B cell (primary cell): ENCODE results near the gene PYGM. TPM values are rescaled to one million over a fixed set of nuclear protein-coding genes. Genes with fewer than 3 reads are reported as not detected.

Experiments used
- ATAC-seq: fragments of 200-7000 bp; cut with Tn5 transposase; one replicate; pipeline ENCODE4 v1.10.0; 2021; ENCODE audit warnings: low read depth, mild to moderate bottlenecking, moderate number of reproducible peaks, moderate library complexity
- CTCF ChIA-PET: fragments of 350-600 bp; sonication (Branson Sonifier 250); formaldehyde crosslinking; loops from one replicate; lab custom pipeline; 2021; ENCODE audit warnings: antibody characterized with exemption, inconsistent platforms; lab: Charles Lee
- POLR2A ChIA-PET: fragments of 350-600 bp; sonication (Branson Sonifier 250); formaldehyde crosslinking; loops from one replicate; lab custom pipeline; 2021; ENCODE audit warnings: antibody characterized with exemption; lab: Charles Lee
- DNase-seq: peaks from one replicate; pipeline ENCODE4 v3.0.0; 2013
- H2AFZ ChIP-seq: 2 replicates; pipeline ENCODE4 v1.6.1; 2012; ENCODE audit warnings: mild to moderate bottlenecking, low read depth, low read length; ENCODE audit not compliant: insufficient read depth, poor library complexity, severe bottlenecking
- H3K27ac ChIP-seq, 2 donors: 1 replicate in 1 of 2; 2 replicates in 1 of 2; pipeline ENCODE4 v1.5.1; 2012 to 2013; ENCODE audit warnings: low read length in 2 of 2, mild to moderate bottlenecking in 2 of 2, moderate library complexity in 1 of 2
- H3K27me3 ChIP-seq, 4 experiments: fragments of 200-600 bp in 1 of 4; sonication (generic) in 1 of 4; replicated peaks in 1 of 4; 1 replicate in 2 of 4; 2 replicates in 2 of 4; pipeline versions ENCODE4 v1.6.1 to v1.7.0; 2013 to 2016; ENCODE audit warnings: low read length in 3 of 4, mild to moderate bottlenecking in 2 of 4, mixed read lengths in 1 of 4, moderate library complexity in 1 of 4; ENCODE audit not compliant: insufficient read depth in 4 of 4, control insufficient read depth in 3 of 4; ENCODE audit errors: control extremely low read depth in 1 of 4
- H3K36me3 ChIP-seq, 2 experiments: replicated peaks in 1 of 2; 1 replicate in 1 of 2; 2 replicates in 1 of 2; pipeline versions ENCODE4 v1.6.1 to v1.7.1; 2013; ENCODE audit warnings: low read length in 1 of 2; ENCODE audit not compliant: insufficient read depth in 2 of 2, control insufficient read depth in 1 of 2; ENCODE audit errors: control extremely low read depth in 1 of 2, extremely low read depth in 1 of 2
- H3K4me1 ChIP-seq, 2 donors: fragments of 200-600 bp in 1 of 2; sonication (generic) in 1 of 2; 1 replicate in 1 of 2; 2 replicates in 1 of 2; pipeline versions ENCODE4 v1.5.1 to v1.6.1; 2013 to 2017; ENCODE audit warnings: low read length in 2 of 2; ENCODE audit not compliant: control insufficient read depth in 2 of 2, insufficient read depth in 2 of 2
- H3K4me2 ChIP-seq: replicated peaks from 2 replicates; pipeline ENCODE3; 2012; ENCODE audit warnings: mild to moderate bottlenecking, low read depth, low read length; ENCODE audit not compliant: poor library complexity, severe bottlenecking
- H3K4me3 ChIP-seq, 5 experiments: fragments of 200-600 bp in 1 of 5; sonication (generic) in 1 of 5; 1 replicate in 3 of 5; 2 replicates in 2 of 5; pipeline versions ENCODE4 v1.5.1 to v1.7.0; 2011 to 2016; ENCODE audit warnings: low read length in 4 of 5, mild to moderate bottlenecking in 4 of 5, low read depth in 2 of 5, control low read depth in 1 of 5, moderate library complexity in 1 of 5; ENCODE audit not compliant: insufficient read depth in 1 of 5; ENCODE audit errors: control extremely low read depth in 1 of 5, extremely low read depth in 1 of 5
- H3K79me2 ChIP-seq: fragments of 200-600 bp; sonication (generic); one replicate; pipeline ENCODE4 v1.6.0; 2016; ENCODE audit warnings: low read length; ENCODE audit not compliant: control insufficient read depth, insufficient read depth
- H3K9ac ChIP-seq: fragments of 200-600 bp; sonication (generic); 2 replicates; pipeline ENCODE4 v1.6.1; 2017; ENCODE audit warnings: mild to moderate bottlenecking, low read length, moderate library complexity
- H3K9me3 ChIP-seq, 3 donors: one replicate each; pipeline versions ENCODE4 v1.6.1 to v1.7.1; 2013; ENCODE audit warnings: low read length in 2 of 3; ENCODE audit not compliant: control insufficient read depth in 2 of 3, insufficient read depth in 1 of 3; ENCODE audit errors: control extremely low read depth in 1 of 3
- H4K20me1 ChIP-seq: 2 replicates; pipeline ENCODE4 v1.6.0; 2012; ENCODE audit warnings: mild to moderate bottlenecking, low read length; ENCODE audit not compliant: insufficient read depth, control insufficient read depth, poor library complexity, severe bottlenecking
- H3K27ac Mint-ChIP-seq: one replicate; pipeline ENCODE4 v1.8.0; 2021; ENCODE audit warnings: mixed read lengths
- H3K27me3 Mint-ChIP-seq: one replicate; pipeline ENCODE4 v1.8.0; 2021; ENCODE audit warnings: mixed read lengths
- H3K4me1 Mint-ChIP-seq: one replicate; pipeline ENCODE4 v1.8.0; 2021; ENCODE audit warnings: mixed read lengths
- H3K4me3 Mint-ChIP-seq: one replicate; pipeline ENCODE4 v1.8.0; 2021; ENCODE audit warnings: mixed read lengths
- H3K9me3 Mint-ChIP-seq: one replicate; pipeline ENCODE4 v1.8.0; 2022; ENCODE audit warnings: mixed read lengths; ENCODE audit not compliant: insufficient read depth
- CTCF ChIP-seq: fragments of 200-600 bp; IDR thresholded peaks from one replicate; pipeline ENCODE4 v1.8.0; 2022; ENCODE audit warnings: antibody characterized with exemption, mild to moderate bottlenecking
- EZH2 ChIP-seq: IDR thresholded peaks from 2 replicates; pipeline ENCODE4 v1.6.1; 2012; ENCODE audit warnings: borderline replicate concordance, low read depth, mild to moderate bottlenecking, moderate library complexity, low read length; ENCODE audit not compliant: insufficient read depth, poor library complexity, severe bottlenecking
- WGBS: methylation state at CpG from one replicate; pipeline ENCODE4 v1.1.5; 2013; ENCODE audit warnings: missing lambda C conversion rate; ENCODE audit not compliant: insufficient coverage; 5-methylcytosine and 5-hydroxymethylcytosine counted together
- intact Hi-C: fragments of 100-400 bp; cut with micrococcal nuclease; formaldehyde crosslinking; loops from one replicate; pipeline ENCODE4 v1.10.0; 2022
- polyA plus RNA-seq: library from polyadenylated mRNA; depleted of rRNA; stranded (reverse); fragments of >200 nt; gene quantifications from 2 replicates; pipeline ENCODE4 v1.2.3, GENCODE V29; 2012
- total RNA-seq, 2 donors: library from RNA; stranded (reverse); fragments of 120-200 nt in 1 of 2; gene quantifications; 1 replicate in 1 of 2; 2 replicates in 1 of 2; pipeline versions ENCODE4 v1.2.3 to v1.2.4, GENCODE V29; 2013 to 2022

The PYGM gene
- total and polyA plus RNA-seq, 2 donors (not counting 1 experiment from before 2014, with no cell fraction given), result 9.3 to 9.6 TPM

GRCh38 chr11:64784813-64785581, 25.2 kb upstream of the PYGM start:
- Histone ChIP-seq H3K9me3 (no peaks in the 10 kb centered on the region), H3K79me2 (peaks cover 18% of the 10 kb centered on the region), H4K20me1 (no peaks in the 10 kb centered on the region), H3K36me3 (peaks cover 3 to 26% of the 10 kb centered on the region in 2 experiments), H3K9ac (no peak overlapping the region), H3K4me2 (no peak overlapping the region), H2AFZ (no peak overlapping the region), H3K27me3 (no peaks in the 10 kb centered on the region), H3K4me3 (no peak overlapping the region), H3K27ac (no peak overlapping the region), H3K4me1 (peaks cover 26 to 38% of the 10 kb centered on the region in 2 donors)
- 100% methylated on average over 5 of the region's 12 CpGs for WGBS
- Mint-ChIP-seq H3K4me3 (no peak overlapping the region), H3K27ac (peak overlapping the region; percentile 71), H3K9me3 (no peaks in the 10 kb centered on the region), H3K27me3 (no peaks in the 10 kb centered on the region), H3K4me1 (peaks cover 33% of the 10 kb centered on the region)
- ATAC-seq, result no peak
- intact Hi-C loops, result no loop called here
- no peak for DNase-seq
- no peak for TF ChIP-seq CTCF
- TF ChIP-seq EZH2, result no peak
- ChIA-PET CTCF (interaction anchor here (0.6 to 6.6 kb wide), 14 partner anchors 9 to 514 kb away, joined by 3 to 73 read pairs (median 5); partner anchors contain the start of genes CDC42BPG, MAP4K2 and RASGRP2), POLR2A (interaction anchor here (0.8 to 1.3 kb wide), 3 partner anchors 10 to 79 kb away, joined by 3 to 4 read pairs (median 3); no protein-coding TSS in a partner anchor)
